NCI-H748 (cell line): ENCODE results near the gene PRR7.

Source experiments
- DNase-seq: peaks from one replicate; lab custom pipeline; 2025; ENCODE audit not compliant: unreplicated experiment; lab: John Stamatoyannopoulos, UW

PRR7 gene

DNA sequence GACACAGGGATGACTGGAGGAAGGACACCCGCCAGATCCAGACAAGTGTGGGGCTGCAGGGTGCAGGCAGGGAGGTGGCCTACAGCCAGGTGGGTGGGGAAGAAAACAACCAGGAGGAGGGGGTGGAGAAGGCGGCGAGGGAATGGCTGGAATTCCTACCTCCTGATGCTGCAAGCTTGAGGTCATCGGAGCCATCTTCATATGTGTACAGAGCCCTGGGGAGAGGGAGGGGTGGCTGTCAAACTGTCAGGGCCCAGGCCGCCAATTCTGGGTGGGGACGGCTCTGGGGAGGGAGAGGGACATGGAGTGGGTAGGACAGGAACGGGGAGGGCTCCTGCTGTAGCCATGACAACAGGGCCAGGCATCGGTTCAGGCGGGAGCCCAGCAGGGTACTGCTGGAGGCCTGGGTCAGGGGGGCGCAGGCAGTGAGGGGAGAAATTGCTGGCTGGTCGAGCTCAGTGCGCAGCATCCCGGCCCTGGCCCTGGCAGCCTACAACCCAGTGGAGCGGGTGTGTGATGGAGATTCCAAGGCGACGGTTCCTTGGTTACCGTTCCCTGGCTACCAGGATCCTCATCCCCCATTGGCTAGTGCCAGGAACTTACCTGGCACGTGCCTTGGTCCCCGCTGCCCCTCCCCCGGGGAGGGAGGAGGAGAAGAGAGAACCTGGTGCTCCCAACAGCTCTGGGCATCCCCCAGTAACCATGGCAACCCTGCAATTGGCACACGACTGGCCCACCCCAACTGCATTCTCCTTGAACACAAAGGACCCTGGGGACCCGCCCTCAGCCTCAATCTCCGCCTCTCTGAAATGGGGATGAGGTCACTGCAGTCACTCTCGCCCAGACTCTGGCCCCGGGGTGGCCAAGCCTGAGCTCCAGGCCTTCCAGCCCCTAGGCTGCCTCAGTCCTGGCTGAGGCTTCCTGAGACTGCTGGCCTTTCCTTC is 22.3 kb downstream of the PRR7 start:
- DNase-seq, result peak; percentile 89

DNA sequence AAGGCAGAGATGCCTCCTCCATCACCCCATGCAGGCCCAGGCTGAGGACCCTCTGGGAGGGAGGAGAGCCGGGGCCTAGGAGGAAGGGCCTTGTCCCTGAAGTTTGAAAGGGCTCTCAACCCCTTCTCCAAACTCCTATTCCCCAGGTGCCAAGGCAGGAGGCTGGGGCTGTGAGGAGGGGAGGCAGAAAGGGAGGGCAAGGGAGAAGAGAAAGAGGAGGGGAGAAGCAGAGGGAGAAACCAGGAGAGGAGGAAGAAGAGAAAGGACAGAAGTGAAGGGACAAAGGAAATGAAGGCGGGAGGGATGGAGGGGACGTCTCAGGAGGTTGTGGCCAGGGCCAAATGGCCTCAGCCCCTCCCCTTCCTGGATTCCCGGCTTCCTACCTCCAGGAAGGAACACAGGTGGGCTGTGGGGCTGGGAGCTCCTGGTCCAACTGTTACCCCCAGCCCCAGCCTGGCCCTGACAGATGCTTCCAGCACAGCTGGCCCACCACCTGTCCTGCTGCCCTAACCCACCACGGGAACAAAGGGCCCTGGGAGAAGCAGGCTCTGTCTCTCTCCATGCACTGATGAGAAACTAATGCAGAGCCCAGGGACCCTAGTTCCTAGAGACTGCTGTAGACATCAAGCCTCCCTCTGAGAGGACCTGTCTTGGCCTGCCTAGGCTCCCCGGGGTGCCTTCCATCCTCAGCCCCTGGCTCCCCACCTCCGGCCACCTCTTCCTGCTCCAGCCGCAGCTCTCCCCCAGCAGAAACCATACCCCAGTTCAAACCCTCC is 23.3 kb downstream of the PRR7 start:
- no peak for DNase-seq

DNA sequence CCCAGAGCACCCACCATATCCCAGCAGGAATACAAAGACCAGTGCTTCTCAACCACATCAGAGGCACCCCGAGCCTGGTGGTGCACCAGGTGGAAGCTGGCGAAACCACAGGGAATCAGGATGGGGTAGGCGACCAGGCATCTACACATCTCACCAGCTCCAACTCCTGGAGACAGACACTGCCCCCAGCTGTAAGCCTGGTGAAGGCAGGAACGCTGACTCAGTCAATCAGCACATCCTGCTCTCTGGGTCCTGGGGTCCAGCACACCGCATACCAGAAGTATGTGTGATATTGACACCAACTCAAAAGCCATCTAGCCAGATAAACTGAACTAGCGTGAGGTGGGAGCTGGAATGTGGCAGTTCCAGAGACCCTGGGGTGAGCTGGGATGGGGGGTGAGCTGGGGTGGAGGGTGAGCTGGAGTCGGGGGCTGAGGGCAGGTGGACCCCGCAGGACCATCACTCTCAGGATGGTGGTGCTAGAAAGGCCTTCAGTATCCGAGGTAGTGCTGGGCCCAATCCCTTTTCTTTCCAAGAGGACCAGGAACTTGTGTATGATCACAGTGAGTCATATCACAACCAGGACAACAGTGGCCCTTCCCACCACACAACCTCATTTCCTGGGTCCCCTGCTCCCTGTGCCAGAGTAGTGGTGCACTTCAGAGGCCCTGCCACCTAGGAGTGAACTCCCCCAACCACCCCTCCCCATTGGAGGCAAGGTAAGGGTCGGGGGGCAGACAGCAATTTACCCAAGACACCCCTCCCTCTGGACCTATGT is 24.3 kb downstream of the PRR7 start:
- DNase-seq, result no peak

DNA sequence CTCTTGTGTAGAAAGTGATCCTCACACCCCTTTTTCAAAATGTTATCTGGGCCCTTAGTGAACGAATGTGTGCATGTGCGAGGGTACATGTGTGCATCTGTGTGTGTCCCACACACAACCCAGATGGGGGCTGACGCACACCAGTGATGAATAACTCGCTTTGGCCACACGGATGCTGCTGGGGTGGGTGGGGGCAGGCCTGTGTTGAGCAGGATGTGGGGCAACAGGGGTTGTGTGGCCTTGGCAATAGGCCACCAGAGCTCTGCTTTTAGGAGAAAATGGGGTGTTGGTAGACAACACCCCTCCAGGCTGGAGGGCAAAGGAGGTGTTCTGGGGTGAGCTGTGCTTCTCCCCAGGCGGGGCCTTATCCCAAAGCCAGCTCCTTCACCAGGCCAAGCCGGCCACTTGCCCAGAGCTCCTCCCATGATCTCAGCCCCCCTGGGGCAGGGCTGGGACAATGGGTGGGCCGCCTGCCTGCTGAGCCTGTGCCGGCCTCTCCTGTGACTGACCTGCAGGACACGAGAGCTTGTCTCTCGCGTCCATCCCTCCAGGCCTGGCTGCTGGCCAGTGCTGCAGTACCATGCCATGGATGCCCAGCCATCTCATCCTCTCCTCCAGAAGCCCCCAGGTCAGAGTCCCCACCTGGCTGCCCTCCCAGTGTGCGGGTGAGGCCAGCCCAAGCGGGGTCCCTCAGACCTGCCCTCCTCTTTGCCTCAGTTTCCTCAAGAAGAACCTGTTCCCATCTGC is 25.2 kb downstream of the PRR7 start:
- DNase-seq, result no peak

- peak; percentile 67 for DNase-seq
Observed at GRCh38 chr5:177472460-177473442, 26.1 kb downstream of the PRR7 start.

DNA sequence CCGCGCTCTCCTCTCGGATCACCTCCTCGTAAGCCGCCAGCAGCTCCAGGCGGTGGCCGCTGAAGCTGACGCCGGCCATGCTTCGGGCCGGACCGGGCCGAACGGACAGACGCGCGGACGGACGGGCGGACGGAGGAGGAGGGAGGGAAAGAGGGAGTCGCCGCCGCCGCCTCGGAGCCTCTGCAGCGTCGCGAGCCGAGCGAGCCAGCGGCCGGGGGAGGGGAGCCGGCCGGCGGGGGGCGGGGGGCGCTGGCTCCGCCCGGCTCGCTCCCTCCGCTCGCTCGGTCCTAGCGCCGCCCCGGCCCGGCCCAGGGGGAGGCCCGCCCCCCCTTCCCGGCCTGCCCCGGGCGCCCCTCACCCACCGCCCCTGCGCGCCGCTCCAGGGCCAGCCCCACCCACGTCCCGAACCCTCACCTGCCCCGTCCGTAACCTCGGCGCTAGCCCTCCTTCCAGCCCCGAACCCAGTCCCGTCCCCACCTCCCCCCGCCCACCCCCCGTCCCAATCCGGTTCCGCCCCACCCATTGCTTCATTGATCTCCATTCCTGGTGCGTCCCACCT is 26.9 kb downstream of the PRR7 start, which contains the start of gene DBN1:
DBN1 (minus strand) TSS at position 192 of the 559 bp plus-strand sequence; CDS start at position 79, 113 bp downstream.
- peak; percentile 70 for DNase-seq

GRCh38 chr5:177474002-177474476 is 27.4 kb downstream of the PRR7 start:
- no peak for DNase-seq

GRCh38 chr5:177474846-177475562 is 28.4 kb downstream of the PRR7 start:
- DNase-seq, result no peak

DNA sequence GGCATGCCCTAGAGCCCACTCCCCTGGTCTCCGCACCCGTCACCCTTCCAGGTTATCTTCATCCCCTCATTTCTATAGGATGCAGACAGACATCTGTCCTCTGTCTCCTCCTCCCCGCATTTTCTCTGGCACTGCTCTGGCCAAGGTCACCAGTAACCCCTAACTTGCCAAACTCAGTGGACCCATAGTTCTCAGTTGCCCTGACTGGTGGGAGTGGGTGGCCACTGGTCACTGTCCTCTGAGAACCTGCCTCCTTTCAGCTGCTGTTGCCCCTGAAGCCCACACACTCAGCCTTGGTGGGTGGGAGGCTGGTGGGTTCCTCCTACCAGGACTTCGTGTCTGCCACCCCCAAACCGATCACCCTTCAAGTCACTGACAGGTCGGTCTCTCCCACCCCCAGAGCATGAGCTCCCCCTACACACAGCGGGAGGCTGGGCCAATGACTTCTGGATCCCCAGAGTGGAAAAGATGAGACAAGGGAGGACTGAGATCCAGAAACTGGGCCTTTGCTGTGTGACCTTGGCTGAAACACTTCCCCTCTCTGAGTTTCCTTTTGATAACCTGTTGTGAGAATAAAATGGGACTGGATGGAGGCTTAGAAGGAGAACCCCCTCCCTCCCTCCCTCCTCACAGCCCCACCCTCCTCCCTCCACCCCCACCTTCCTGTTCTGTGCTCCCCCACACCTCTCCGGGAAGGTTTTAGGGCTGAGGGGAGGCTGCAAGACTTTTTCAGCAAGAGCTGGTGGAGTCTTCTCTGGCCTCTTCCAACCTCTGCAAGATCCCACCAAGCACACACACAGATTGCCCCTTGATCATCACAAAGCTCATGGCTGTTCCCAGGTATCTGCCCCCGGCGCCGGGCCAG is 29.2 kb downstream of the PRR7 start:
- no peak for DNase-seq

GRCh38 chr5:177476531-177477233 is 30.1 kb downstream of the PRR7 start:
- no peak for DNase-seq

DNA sequence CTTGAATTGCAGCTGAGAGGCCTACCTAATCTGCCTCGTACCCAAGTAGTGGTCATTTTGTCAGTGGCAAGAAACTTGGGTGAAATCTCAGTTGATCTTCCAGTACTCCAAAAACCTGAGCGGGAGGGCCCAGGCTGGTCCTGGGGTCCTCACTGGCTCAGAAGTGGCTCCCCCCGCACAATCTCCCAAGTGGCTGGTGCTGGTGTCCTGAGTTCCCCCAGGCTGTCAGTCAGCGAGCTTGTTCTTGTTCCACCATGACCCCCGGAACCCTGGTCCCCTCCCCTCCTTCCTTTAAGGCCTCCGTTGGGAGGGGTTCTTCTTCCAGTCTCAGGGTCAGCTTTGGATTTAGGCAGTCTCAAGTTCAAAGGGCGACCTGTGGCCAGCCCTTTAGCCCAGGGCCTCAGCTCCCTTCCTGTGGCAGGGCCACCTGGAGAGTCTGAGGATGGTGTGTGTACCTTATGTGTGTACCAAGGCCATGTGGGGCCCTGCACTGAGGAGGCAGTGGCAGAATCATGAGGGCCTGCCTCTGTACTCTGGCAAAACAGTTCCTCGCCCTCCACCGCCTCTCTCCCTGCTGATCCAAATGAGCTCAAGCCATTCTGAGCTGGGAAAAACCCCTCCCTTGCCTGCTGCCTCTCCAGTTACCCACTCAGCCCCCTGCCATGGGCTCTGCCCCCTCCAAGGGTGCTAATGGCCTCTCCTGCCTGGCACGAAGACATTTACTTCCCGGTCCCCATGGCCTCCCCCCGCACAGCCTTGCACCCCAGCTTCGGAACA is 31.3 kb downstream of the PRR7 start:
- DNase-seq, result no peak

- DNase-seq, result no peak
Observed at GRCh38 chr5:177478711-177479646, 32.4 kb downstream of the PRR7 start.

DNA sequence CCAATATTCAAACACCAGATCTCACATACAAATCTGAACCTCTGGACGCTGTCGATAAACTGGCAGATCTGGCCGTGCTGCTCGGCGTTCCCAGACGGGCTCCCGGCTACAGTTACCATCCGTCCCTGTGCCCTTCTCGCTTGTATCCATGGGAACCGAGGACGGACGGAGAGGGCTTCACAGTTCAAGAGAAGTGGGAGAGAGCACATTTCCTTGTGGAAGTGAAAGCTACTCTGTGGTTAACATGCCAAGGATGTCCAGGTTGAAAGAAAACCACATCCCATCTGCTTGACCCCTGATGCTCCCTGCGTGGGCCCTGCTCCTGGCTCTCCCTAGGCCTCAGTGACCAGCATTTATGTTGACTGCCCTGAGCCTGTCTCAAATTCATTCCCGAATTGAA is 33.2 kb downstream of the PRR7 start:
- no peak for DNase-seq

- DNase-seq, result no peak
Observed at GRCh38 chr5:177482359-177482795, 35.8 kb downstream of the PRR7 start.

- no peak for DNase-seq
Observed at GRCh38 chr5:177483042-177483441, 36.4 kb downstream of the PRR7 start.
